Stimulated activated CD4-positive, alpha-beta T cell treated with anti-CD3 and anti-CD28 coated beads, Interleukin-2, amount 100 ng/mL, for 24 hours (primary cell): ENCODE measurements around the gene NKRF.
"Not testable (repeated sequence)": the region's sequence is repeated elsewhere in the genome, so short reads cannot be mapped to it uniquely, and the experiment has no call there.

Experiments
- DNase-seq, 2 donors: peaks; one replicate each; pipeline ENCODE4 v3.0.0-alpha.2; 2020

The NKRF gene

DNA sequence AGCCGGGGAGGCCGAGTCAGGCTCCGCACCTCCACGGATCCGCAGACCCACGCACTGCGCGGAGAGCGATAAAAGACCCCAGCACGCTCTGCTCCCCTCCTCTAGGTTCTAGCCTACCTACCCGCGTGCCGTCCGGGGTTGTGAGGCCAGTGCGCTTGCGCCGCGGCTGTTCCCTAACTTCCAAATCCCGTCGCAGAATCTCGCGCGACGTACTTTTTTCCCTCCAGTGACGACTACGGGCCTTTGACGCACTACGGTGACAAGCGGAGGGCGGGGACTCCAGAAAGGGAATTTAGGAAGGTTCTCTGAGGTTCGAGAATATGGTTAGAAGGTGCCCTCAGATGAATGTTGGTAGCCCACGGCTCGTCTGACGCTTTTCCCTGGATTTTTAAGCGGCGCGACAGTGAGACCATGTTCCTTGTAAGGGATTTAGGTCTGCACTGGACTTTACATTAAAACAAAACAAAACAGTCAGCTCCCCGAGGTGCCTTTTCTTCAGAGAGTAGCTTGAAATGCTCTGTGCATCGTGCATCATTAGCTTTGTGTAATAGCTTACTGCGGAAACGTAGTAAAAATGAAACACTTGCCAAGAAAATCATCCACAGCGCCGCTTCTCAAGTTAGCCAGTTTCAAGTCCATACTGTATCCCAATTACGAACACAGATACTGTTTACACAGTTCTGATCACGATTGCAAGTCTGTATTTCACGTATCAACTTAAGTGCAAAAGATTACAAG is at the start of gene NKRF:
TSS of gene NKRF (minus strand) at position 145 of the 738 bp plus-strand sequence.
- peak; percentile 87 to 91 for DNase-seq

- DNase-seq = peak; percentile 67 to 79
Measured at GRCh38 chrX:119655125-119655524, 48.9 kb upstream of the NKRF start.

DNA sequence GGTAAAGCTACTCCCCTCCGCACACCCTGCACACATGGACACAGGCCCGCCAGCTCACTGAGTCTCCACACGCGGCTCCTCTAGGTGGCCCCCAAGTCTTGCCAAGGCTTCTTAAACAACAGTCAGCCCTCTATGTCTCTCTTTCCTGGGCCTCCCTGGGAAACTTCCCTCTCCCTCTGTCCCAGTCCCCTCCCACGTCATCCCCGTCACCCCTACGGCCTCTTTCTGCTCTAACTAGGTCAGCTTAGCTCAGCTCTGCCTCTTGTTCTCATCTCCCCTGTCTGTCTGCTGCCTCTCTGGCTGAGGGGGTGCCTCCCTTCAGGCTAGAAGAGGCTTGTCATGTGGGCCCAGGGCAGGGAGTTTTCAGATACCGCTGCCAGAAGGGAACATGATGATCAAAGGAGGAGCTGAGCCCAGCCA is 47.9 kb upstream of the NKRF start:
- peak in 1 of 2 donors; percentile 30 for DNase-seq

- DNase-seq = no peak
Measured at GRCh38 chrX:119648421-119648775, 42.2 kb upstream of the NKRF start.

- peak; percentile 64 for DNase-seq
Measured at GRCh38 chrX:119647552-119648420, 41.6 kb upstream of the NKRF start.

DNA sequence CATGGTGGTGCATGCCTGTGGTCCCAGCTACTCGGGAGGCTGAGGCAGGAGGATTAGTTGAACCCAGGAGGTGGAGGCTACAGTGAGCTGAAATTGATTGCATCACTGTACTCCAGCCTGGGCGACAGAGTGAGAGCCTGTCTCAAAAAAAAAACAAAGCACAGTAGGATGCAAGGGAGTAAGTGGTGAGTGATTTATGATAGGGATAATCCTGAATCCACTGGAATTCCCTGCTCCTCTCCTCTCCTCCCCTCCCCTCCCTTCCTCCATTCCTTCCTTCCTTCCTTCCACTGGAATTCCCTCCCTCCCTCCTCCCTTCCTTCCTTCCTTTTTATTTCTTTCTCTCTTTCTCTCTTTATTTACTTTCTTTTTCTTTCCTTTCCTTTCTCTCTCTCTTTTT is 40.9 kb upstream of the NKRF start:
- DNase-seq = no peak

GRCh38 chrX:119646515-119646914 is 40.3 kb upstream of the NKRF start:
- DNase-seq = no peak

DNA sequence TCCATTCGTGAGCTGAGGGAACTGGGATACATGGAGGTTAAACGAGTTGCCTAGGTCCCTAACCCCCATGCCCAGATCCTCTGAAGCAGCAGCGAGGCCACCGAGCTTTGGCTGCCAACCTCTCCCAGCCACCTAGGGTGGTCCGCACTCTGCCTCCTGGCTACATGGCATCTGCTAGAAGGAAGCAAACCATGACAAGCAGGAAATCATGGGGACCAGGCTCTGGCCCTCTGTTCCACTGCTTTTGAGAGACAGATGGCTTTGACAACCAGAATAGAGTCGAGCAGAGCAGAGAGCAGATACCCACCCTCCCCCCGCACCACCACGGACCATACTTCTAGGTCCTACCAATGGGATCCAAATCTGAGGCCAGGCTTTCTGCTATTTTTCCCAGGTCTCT is 37.5 kb upstream of the NKRF start:
- DNase-seq = no peak

DNA sequence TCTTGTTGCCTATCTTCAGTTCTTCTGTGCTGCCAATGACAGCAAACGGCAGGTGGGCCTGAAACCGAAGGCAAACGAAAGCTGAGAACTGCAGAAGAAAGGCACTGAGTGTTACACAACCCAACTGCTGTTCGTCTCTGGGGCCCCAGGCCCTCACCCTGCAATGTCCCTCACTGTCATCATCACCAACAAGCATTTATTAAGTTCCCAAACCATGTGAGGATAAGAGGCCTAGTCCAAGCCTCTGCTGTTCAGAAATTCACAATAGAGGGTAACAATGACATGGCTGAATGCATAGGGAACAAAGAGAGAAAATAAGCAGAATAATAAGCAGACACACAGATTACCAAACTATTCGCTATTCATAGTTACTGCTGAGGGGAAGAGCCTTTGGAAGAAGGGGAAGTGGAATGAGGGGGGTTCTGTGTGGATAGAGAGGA is 34.5 kb upstream of the NKRF start:
- no peak for DNase-seq

DNA sequence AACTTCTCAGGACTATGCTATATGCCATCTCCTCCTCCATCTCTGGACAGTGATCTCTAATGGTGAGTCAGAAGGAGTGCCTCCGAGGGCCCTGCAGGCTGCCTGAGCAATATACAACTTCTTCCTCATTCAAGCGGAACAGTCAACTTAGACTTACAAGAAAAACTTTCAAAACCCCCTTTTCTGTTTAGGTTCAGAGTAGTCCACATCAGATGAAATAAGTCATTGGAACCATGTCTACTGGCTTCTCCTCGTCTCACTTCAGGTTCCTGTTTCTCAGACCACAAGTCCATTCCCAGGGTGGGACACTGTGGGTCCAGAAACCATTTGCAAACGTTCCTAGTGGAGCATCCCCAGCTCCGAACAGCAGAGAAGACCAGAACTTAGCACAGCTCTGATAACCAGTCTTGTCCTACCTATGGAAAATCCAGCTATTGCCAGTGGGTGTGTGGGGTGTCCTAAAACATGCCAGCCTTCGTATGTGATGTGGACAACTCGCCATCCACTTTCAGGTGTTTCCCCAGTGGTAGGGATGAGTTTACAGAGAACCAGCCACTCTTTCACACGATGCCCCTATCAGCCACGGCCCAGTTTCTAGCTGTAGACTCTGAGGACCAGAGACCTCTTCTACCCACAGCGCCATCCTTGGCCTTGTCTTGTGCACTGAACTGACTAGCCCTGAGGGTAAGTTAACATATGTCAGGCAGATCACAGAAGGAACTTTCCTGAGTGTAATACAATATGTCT is 32.7 kb upstream of the NKRF start:
- DNase-seq = no peak

- DNase-seq = not testable (repeated sequence)
Measured at GRCh38 chrX:119637421-119637820, 31.2 kb upstream of the NKRF start.

DNA sequence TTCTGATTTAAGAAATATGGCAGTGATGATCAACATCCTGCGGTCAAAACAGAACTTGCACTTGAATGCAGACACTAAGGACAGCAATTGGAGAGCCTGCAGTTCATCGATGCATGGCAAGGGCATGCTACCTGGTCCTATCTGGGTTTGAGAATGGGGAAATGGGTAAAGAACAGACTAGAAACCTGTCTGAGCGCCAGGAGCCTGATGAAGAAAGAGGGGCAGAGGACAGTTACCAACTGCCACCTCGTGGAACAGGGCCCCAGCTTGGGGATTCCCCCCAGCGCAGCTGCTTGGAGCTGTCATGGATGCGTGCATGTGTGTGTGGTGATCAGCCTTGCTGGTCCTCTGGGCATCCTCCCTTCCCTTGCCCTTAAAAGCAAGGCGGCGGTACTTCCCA is 30.2 kb upstream of the NKRF start:
- peak in 1 of 2 donors; percentile 10 for DNase-seq

GRCh38 chrX:119635799-119636198 is 29.6 kb upstream of the NKRF start:
- no peak for DNase-seq

- DNase-seq = no peak
Measured at GRCh38 chrX:119635179-119635578, 29.0 kb upstream of the NKRF start.

DNA sequence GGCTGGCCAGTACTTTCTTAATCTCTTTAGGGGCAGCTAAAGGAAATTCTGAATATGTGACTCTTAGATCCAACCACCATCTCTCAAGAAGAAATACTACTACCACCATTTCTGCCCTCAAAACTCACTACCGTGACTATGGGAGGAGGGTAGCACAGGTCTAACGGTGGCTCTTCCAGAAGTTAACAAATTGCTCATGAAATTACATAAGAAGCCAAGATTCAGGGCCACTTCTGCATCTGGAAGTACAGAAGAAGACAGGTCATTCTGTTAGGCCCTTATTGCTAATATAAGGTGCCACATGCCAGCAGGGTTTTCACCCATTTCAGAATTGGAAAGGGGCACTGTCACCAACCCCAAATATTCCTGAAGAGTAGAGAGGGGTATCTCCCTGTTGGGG is 19.6 kb upstream of the NKRF start:
- no peak for DNase-seq

GRCh38 chrX:119624951-119625668 is 18.9 kb upstream of the NKRF start:
- DNase-seq = no peak

DNA sequence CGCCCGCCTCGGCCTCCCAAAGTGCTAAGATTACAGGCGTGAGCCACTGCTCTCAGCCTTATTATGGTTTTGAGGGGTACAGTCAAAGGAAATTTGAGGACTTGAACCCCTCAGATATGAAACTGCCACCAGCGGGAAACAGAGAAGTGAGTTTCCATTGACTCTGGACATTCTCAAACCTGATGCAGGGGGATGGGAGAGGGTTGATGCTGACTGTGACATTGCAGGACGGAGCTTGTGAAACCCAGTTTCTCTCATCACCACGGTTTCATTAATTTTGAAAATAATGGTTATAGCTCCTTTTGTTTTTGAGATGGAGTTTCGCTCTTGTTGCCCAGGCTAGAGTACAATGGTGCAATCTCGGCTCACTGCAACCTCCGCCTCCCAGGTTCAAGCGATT is 18.2 kb upstream of the NKRF start:
- DNase-seq = no peak

DNA sequence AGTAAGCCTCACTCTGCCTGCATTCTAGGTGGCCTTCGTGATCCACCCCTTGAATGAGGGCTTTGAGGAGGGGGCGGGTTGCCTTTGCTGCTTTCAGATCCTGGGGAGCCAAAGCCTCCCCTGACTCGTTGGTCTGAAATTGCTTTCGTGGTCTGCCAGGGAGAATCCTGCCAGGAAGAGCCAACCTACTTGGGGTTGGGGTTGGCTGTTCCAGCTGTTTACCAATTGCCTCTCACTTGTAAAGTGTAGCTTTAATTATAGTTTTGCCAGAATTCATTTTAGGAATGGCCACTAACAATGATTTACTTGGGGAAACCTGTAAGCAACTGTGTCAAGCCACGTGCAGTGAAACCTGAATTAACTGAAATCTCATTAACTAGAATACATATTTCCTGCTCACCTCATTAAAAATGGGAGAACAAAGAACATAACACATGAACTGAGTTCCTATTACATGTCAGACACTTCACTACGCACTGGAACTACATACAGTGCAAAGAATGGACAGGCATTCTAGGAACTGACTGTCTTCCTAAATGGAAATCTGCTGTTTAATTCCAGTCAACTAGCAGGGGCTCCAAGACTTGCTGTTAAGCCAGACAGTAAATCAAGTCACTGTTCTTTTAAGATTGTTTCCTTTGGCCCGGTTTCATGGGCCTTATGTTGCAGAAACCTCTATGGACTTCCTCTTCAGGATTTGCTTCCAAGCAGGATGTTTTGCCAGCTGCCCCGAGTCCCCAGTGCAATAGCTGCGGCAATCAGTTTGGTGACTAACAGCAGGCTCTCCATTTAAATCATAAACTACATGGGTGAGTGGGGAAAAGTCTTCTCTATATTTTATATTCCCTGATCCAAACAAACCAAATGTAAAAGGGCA is 16.4 kb upstream of the NKRF start:
- DNase-seq = no peak

DNA sequence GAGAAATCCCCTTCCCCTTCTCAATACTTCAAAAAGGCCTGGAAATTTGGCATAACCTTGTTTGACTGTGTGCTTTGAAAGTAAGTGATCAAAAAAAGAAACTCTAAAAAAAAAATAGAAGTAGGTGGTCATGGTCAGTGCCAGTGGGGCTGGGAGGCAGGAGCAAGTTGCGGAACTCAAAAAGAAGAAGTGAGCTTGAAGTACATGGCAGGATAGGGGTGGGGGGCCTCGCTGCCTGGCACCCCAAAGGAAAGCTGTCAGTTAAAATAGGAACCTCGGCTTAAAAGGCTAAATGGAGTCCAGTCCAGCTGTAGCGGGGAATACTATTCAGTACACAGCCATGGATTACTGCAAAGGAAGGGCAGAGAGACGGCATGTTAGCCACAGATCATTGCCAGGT is 12.2 kb upstream of the NKRF start:
- DNase-seq = no peak

GRCh38 chrX:119617517-119618164 is 11.4 kb upstream of the NKRF start:
- no peak for DNase-seq

DNA sequence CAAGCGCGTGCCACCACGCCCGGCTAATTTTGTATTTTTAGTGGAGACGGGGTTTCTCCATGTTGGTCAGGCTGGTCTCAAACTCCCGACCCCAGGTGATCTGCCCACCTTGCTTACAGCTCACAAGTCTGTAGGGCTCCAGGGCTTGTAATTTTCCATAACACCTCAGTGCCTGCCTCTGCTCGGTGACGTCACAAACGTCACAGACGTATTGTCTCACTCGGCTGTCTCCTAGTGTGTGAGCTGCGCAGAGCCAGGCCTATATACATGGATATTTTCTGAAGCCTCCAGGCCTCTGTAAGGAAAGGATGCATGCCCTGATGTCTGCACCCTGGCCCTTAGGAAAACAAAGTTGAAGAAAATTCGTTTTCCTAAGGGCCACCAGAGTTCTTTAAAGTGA is 8.6 kb upstream of the NKRF start:
- no peak for DNase-seq
